ENCODE data around the gene ADAMTS12. TPM values are rescaled to one million over a fixed set of nuclear protein-coding genes. Genes with fewer than 3 reads are reported as not detected.

ADAMTS12 gene
- total and polyA plus RNA-seq, 4 donors = 0.49 to 6.4 (median 2.3) TPM

DNA sequence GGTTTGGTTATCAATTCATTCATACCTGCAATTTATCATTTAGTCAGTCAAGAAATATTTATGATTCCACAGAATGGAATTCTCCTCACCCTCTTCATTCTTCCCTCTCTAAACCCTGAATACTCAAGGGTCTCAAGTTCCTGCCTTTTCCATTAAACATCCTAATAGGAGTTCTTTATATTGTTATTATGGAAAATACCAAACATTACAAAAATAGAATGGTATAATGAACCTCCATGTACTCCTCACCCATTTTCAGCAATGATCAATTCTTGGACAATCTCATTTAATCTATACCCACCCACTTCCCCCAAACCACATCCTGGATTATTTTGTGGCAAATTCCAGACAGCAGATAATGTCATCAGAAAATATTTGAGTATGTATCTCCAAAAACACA is 74.5 kb downstream of the ADAMTS12 start:
- H3K9ac ChIP-seq (ENCODE audit: low read depth in 1 of 2, low read length in 2 of 2) = no peak overlapping the region
- no peaks in the 10 kb centered on the region for H3K36me3 ChIP-seq (ENCODE audit: control insufficient read depth in 4 of 4, insufficient read depth in 3 of 4, low read depth in 1 of 4, low read length in 3 of 4)
- no peak for DNase-seq (ENCODE audit: low spot score)
- peaks cover 0 to 5% (median 4%) of the 10 kb centered on the region in 4 donors for H3K9me3 ChIP-seq (ENCODE audit: control insufficient read depth in 4 of 4, low read length in 3 of 4)
- H3K4me1 ChIP-seq (ENCODE audit: control insufficient read depth in 4 of 4, insufficient read depth in 4 of 4, low read length in 3 of 4) = no peaks in the 10 kb centered on the region
- no peak for TF ChIP-seq ATF3 (IDR thresholded peaks at IDR 0.05)
- no peak for TF ChIP-seq ZBTB33 (IDR thresholded peaks at IDR 0.05)
- no peak for TF ChIP-seq NR2F2 (IDR thresholded peaks at IDR 0.05)
- TF ChIP-seq FOXA2 (IDR thresholded peaks at IDR 0.05) = no peak
- TF ChIP-seq FOXA1 (IDR thresholded peaks at IDR 0.05) = no peak
- no peak overlapping the region for H3K4me3 ChIP-seq (ENCODE audit: low read depth in 1 of 3, low read length in 3 of 3)
- peaks cover 0 to 2% (median 0%) of the 10 kb centered on the region in 4 donors for H3K27me3 ChIP-seq (ENCODE audit: control insufficient read depth in 4 of 4, insufficient read depth in 4 of 4, low read length in 3 of 4)
- H3K27ac ChIP-seq (ENCODE audit: low read depth in 1 of 2, low read length in 2 of 2) = no peak overlapping the region

GRCh38 chr5:33816791-33817190 is 75.0 kb downstream of the ADAMTS12 start:
- peaks cover 0 to 5% (median 4%) of the 10 kb centered on the region in 4 donors for H3K9me3 ChIP-seq (ENCODE audit: control insufficient read depth in 4 of 4, low read length in 3 of 4)
- WGBS = 29% methylated on average over 1 of the region's 1 CpG
- H3K4me1 ChIP-seq (ENCODE audit: control insufficient read depth in 4 of 4, insufficient read depth in 4 of 4, low read length in 3 of 4) = no peaks in the 10 kb centered on the region
- H3K9ac ChIP-seq (ENCODE audit: low read depth in 1 of 2, low read length in 2 of 2) = no peak overlapping the region
- H3K36me3 ChIP-seq (ENCODE audit: control insufficient read depth in 4 of 4, insufficient read depth in 3 of 4, low read depth in 1 of 4, low read length in 3 of 4) = no peaks in the 10 kb centered on the region
- H3K27ac ChIP-seq (ENCODE audit: low read depth in 1 of 2, low read length in 2 of 2) = no peak overlapping the region
- no peak for DNase-seq (ENCODE audit: low spot score)
- no peak for TF ChIP-seq GABPA (IDR thresholded peaks at IDR 0.05 in 1 of 2, conservative IDR thresholded peaks at IDR 0.05 in 1 of 2)
- TF ChIP-seq NR2F2 (IDR thresholded peaks at IDR 0.05) = peak; percentile 36
- H3K4me3 ChIP-seq (ENCODE audit: low read depth in 1 of 3, low read length in 3 of 3) = no peak overlapping the region
- H3K27me3 ChIP-seq (ENCODE audit: control insufficient read depth in 4 of 4, insufficient read depth in 4 of 4, low read length in 3 of 4) = no peaks in the 10 kb centered on the region

GRCh38 chr5:33812746-33813145 is 79.0 kb downstream of the ADAMTS12 start:
- H3K4me1 ChIP-seq (ENCODE audit: control insufficient read depth in 4 of 4, insufficient read depth in 4 of 4, low read length in 3 of 4) = no peaks in the 10 kb centered on the region
- H3K9me3 ChIP-seq (ENCODE audit: control insufficient read depth in 4 of 4, low read length in 3 of 4) = no peaks in the 10 kb centered on the region
- peaks cover 0 to 3% (median 0%) of the 10 kb centered on the region in 4 donors for H3K27me3 ChIP-seq (ENCODE audit: control insufficient read depth in 4 of 4, insufficient read depth in 4 of 4, low read length in 3 of 4)
- TF ChIP-seq RXRA (IDR thresholded peaks at IDR 0.05) (no peak), NR2F2 (IDR thresholded peaks at IDR 0.05) (no peak), YY1 (IDR thresholded peaks at IDR 0.05) (no peak), ATF3 (IDR thresholded peaks at IDR 0.05) (no peak), RAD21 (IDR thresholded peaks at IDR 0.05) (no peak), HNF4G (IDR thresholded peaks at IDR 0.05) (no peak)
- TF ChIP-seq, protein P1, sequence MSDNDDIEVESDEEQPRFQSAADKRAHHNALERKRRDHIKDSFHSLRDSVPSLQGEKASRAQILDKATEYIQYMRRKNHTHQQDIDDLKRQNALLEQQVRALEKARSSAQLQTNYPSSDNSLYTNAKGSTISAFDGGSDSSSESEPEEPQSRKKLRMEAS (IDR thresholded peaks at IDR 0.05) = no peak
- 83% methylated on average over 4 of the region's 4 CpGs for WGBS
- no peak for DNase-seq (ENCODE audit: low spot score)
- H3K27ac ChIP-seq (ENCODE audit: low read depth in 1 of 2, low read length in 2 of 2) = no peak overlapping the region
- H3K36me3 ChIP-seq (ENCODE audit: control insufficient read depth in 4 of 4, insufficient read depth in 3 of 4, low read depth in 1 of 4, low read length in 3 of 4) = no peaks in the 10 kb centered on the region
- no peak overlapping the region for H3K9ac ChIP-seq (ENCODE audit: low read depth in 1 of 2, low read length in 2 of 2)
- H3K4me3 ChIP-seq (ENCODE audit: low read depth in 1 of 3, low read length in 3 of 3) = no peak overlapping the region

Measured in liver (tissue), 9 donors.